SU-DHL-6 (cell line): ENCODE measurements around the gene RRBP1.

Source experiments
- H2AFZ ChIP-seq: fragments of 200-600 bp; sonication (generic); 2 replicates; pipeline ENCODE4 v1.6.1; 2014; ENCODE audit warnings: low read depth, mild to moderate bottlenecking, moderate library complexity, mixed read lengths, antibody characterized with exemption, low read length; ENCODE audit not compliant: severe bottlenecking
- H3F3A ChIP-seq: fragments of 200-600 bp; shearing (Covaris generic); 2 replicates; pipeline ENCODE4 v1.6.0; 2016; ENCODE audit warnings: antibody characterized with exemption, mild to moderate bottlenecking; ENCODE audit not compliant: insufficient read depth
- H3K27ac ChIP-seq: fragments of 200-600 bp; sonication (generic); 2 replicates; pipeline ENCODE4 v1.5.1; 2016; ENCODE audit warnings: low read depth, mild to moderate bottlenecking, low read length, moderate library complexity, mixed read lengths
- H3K27me3 ChIP-seq: fragments of 200-600 bp; sonication (generic), shearing (Covaris generic); 2 replicates; pipeline ENCODE4 v1.6.0; 2014; ENCODE audit warnings: mild to moderate bottlenecking, low read length
- H3K36me3 ChIP-seq: fragments of 200-600 bp; sonication (generic); 2 replicates; pipeline ENCODE4 v1.6.1; 2014; ENCODE audit warnings: mild to moderate bottlenecking, low read length, mixed read lengths
- H3K4me2 ChIP-seq: fragments of 300-600, 200-600 bp; shearing (Covaris generic), sonication (generic); 2 replicates; pipeline ENCODE4 v1.6.0; 2014; ENCODE audit warnings: low read length, low read depth, mild to moderate bottlenecking; ENCODE audit not compliant: poor library complexity, severe bottlenecking
- H3K4me3 ChIP-seq: fragments of 200-600 bp; sonication (generic); 2 replicates; pipeline ENCODE4 v1.5.1; 2014; ENCODE audit warnings: antibody characterized with exemption, low read length, mild to moderate bottlenecking, mixed read lengths; ENCODE audit not compliant: insufficient read depth, poor library complexity, severe bottlenecking
- H3K79me2 ChIP-seq: fragments of 200-600 bp; sonication (generic); 2 replicates; pipeline ENCODE4 v1.6.1; 2014; ENCODE audit warnings: mild to moderate bottlenecking, low read length, moderate library complexity; ENCODE audit not compliant: insufficient read depth
- H3K9ac ChIP-seq: fragments of 200-600 bp; sonication (generic); 2 replicates; pipeline ENCODE4 v1.7.0; 2014; ENCODE audit warnings: mild to moderate bottlenecking, low read length
- H3K9me2 ChIP-seq: fragments of 200-600 bp; sonication (generic); replicated peaks from 2 replicates; pipeline ENCODE4 v1.6.1; 2014; ENCODE audit warnings: low read length; ENCODE audit not compliant: insufficient read depth
- H3K9me3 ChIP-seq: fragments of 200-600 bp; sonication (generic); 2 replicates; pipeline ENCODE4 v1.6.1; 2014; ENCODE audit warnings: low read length, mixed read lengths; ENCODE audit not compliant: insufficient read depth
- H4K20me1 ChIP-seq: fragments of 200-600 bp; sonication (generic); 2 replicates; pipeline ENCODE4 v1.6.1; 2014; ENCODE audit warnings: low read depth, mild to moderate bottlenecking, antibody characterized with exemption, low read length, moderate library complexity, mixed read lengths
- EZH2phosphoT487 ChIP-seq: fragments of 200-600 bp; sonication (generic), shearing (Covaris generic); conservative IDR thresholded peaks from 2 replicates; pipeline ENCODE4 v1.6.1; 2018; ENCODE audit warnings: mild to moderate bottlenecking, antibody characterized with exemption, low read length, moderate library complexity, mixed read lengths
- TF ChIP-seq, protein P1 (sequence below): fragments of 200-600 bp; sonication (generic); IDR thresholded peaks from one replicate; pipeline ENCODE4 v1.5.1; 2017; ENCODE audit warnings: antibody characterized with exemption, mild to moderate bottlenecking, low read length, moderate library complexity; ENCODE audit not compliant: insufficient read depth, poor library complexity, severe bottlenecking

Gene RRBP1

DNA sequence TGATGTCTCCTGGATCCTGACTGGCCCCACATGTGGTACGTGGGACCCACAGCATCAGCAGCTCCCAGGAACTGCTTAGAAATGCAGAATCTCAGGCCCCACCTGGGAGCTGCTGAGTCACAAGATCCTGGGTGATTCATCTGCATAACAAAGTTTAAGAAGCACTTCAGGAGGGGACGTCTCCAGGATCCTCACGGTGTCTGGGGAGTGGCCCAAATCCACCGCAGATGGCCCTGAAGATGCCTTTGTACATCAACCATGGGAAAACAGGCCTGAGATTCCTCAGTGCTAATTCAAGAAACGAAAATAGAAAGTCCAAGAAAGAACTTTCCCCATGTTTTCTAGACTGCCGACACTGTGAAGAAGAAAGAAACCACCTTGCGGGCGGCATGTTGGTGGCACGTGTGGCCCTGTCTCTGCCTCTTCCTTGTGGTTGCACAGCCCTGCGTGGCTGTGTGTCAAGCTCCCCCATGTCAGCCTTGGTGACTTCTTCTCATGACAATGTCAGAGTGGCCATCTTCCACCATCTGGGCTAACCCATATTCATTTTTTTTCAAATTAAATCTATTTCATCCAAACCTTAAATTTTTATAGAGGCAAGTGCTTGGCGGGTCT is 26.1 kb downstream of the RRBP1 start:
- Histone ChIP-seq H2AFZ (no peak overlapping the region), H3K4me2 (no peak overlapping the region), H3K4me3 (no peak overlapping the region), H3K9me2 (no peaks in the 10 kb centered on the region), H3K79me2 (no peaks in the 10 kb centered on the region), H3K9ac (no peak overlapping the region), H3K36me3 (no peaks in the 10 kb centered on the region), H4K20me1 (no peaks in the 10 kb centered on the region), H3K27me3 (no peaks in the 10 kb centered on the region), H3K27ac (no peak overlapping the region), H3F3A (no peaks in the 10 kb centered on the region), H3K9me3 (no peaks in the 10 kb centered on the region)
- TF ChIP-seq EZH2phosphoT487: no peak
- TF ChIP-seq, protein P1, sequence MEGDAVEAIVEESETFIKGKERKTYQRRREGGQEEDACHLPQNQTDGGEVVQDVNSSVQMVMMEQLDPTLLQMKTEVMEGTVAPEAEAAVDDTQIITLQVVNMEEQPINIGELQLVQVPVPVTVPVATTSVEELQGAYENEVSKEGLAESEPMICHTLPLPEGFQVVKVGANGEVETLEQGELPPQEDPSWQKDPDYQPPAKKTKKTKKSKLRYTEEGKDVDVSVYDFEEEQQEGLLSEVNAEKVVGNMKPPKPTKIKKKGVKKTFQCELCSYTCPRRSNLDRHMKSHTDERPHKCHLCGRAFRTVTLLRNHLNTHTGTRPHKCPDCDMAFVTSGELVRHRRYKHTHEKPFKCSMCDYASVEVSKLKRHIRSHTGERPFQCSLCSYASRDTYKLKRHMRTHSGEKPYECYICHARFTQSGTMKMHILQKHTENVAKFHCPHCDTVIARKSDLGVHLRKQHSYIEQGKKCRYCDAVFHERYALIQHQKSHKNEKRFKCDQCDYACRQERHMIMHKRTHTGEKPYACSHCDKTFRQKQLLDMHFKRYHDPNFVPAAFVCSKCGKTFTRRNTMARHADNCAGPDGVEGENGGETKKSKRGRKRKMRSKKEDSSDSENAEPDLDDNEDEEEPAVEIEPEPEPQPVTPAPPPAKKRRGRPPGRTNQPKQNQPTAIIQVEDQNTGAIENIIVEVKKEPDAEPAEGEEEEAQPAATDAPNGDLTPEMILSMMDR: no peak

GRCh38 chr20:17655286-17655651 is 26.8 kb downstream of the RRBP1 start:
- Histone ChIP-seq H3K27ac (no peak overlapping the region), H3F3A (no peaks in the 10 kb centered on the region), H3K79me2 (no peaks in the 10 kb centered on the region), H2AFZ (no peak overlapping the region), H3K9me2 (no peaks in the 10 kb centered on the region), H4K20me1 (no peaks in the 10 kb centered on the region), H3K4me3 (no peak overlapping the region), H3K9ac (no peak overlapping the region), H3K9me3 (no peaks in the 10 kb centered on the region), H3K27me3 (no peaks in the 10 kb centered on the region), H3K36me3 (no peaks in the 10 kb centered on the region), H3K4me2 (no peak overlapping the region)
- no peak for TF ChIP-seq EZH2phosphoT487
- TF ChIP-seq, protein P1: no peak

GRCh38 chr20:17654649-17655285 is 27.3 kb downstream of the RRBP1 start:
- no peaks in the 10 kb centered on the region for H4K20me1 ChIP-seq
- H3K9me3 ChIP-seq: no peaks in the 10 kb centered on the region
- TF ChIP-seq, protein P1: peak; percentile 68
- no peak for TF ChIP-seq EZH2phosphoT487
- no peaks in the 10 kb centered on the region for H3F3A ChIP-seq
- no peaks in the 10 kb centered on the region for H3K9me2 ChIP-seq
- H3K27ac ChIP-seq: no peak overlapping the region
- no peak overlapping the region for H2AFZ ChIP-seq
- H3K4me2 ChIP-seq: no peak overlapping the region
- no peaks in the 10 kb centered on the region for H3K36me3 ChIP-seq
- H3K79me2 ChIP-seq: no peaks in the 10 kb centered on the region
- no peaks in the 10 kb centered on the region for H3K27me3 ChIP-seq
- H3K4me3 ChIP-seq: no peak overlapping the region
- no peak overlapping the region for H3K9ac ChIP-seq
